HG02678 (cell line): ENCODE measurements around the gene SDCBP2.
"Not testable (repeated sequence)": the region's sequence is repeated elsewhere in the genome, so short reads cannot be mapped to it uniquely, and the experiment has no call there.

Experiments
- ATAC-seq: cut with Tn5 transposase; IDR thresholded peaks from one replicate; pipeline ENCODE4 v1.9.1; 2021; ENCODE audit warnings: mild to moderate bottlenecking, moderate library complexity; ENCODE audit not compliant: unreplicated experiment

The SDCBP2 gene

DNA sequence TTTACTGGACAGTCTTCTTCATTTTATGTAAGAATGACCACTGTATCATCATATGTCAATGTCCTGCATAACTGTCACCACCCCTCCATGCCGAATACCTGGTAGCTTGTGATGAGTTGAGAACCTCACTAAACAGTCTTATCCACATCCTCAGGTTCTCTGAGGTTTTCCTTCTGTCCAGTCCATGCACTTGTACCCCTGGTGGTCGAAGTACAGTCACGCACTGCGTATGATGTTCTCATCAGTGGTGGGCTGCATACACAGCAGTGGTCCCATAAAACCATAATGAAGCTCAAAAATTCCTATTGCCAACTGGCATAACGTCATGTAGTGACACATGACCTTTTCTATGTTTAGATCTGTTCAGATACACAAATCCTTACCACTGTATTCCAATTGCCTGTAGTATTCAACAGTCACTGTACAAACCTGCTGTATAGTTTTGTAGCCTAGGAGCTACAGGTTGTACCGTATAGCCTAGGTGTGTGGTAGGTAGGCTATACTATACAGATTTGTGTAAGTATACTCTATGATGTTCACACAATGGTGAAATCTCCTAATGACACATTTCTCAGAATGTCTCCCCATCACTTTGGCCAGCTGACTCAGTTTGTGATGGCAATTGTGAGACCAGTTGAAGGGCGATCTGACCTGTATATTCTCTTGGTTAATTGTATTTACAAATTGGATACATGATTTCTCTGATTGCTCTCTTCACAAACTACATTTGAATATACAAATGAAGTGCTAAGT is 31.3 kb upstream of the SDCBP2 start:
- ATAC-seq = no peak

DNA sequence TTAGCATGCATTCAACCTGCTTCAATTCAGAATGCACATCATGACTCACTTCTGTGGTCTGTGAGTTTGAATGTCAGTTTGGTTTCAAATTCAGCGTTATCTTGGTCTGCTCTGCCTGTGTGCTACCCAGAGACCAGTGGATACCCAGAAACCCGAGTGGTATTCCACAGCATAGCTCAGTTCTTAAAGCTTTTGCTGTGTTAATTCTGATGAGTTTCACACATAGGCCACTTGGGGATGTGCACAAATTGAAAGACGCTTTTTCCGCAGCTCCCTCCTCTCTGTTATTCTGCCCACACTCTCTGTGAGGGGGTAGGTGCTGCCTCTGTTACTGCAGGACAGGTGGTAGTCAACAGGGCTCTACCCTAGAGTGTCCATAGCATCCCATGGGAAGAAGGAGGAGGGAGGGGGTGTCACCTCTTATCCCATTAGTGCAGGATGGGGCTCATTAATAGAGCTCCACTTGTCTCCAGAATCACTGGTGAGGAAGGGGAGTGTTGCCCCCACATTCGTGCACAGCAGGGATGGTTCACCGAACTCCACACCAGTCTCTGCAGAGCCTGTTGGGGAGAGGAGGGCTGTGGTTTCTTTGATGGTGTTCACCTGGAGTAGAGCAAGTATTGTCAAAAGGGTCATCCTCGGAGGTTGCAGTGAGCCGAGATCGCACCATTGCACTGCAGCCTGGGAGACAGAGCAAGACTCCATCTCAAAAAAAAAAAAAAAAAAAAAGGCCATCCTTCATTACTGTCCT is 29.2 kb upstream of the SDCBP2 start:
- ATAC-seq = no peak

DNA sequence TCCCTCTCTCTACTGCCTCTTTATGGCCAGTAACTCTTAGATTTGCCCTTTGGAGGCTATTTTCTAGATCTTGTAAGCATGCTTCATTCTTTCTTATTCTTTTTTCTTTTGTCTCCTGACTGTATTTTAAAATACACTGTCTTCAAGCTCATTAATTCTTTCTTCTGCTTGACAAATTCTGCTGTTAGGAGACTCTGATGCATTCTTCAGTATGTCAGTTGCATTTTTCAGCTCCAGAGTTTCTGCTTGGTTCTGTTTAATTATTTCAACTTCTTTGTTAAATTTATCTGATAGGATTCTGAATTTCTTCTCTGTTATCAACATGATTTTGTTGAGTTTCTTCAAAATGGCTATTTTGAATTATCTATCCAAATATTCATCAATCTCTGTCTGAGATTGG is 25.0 kb upstream of the SDCBP2 start:
- ATAC-seq = no peak

DNA sequence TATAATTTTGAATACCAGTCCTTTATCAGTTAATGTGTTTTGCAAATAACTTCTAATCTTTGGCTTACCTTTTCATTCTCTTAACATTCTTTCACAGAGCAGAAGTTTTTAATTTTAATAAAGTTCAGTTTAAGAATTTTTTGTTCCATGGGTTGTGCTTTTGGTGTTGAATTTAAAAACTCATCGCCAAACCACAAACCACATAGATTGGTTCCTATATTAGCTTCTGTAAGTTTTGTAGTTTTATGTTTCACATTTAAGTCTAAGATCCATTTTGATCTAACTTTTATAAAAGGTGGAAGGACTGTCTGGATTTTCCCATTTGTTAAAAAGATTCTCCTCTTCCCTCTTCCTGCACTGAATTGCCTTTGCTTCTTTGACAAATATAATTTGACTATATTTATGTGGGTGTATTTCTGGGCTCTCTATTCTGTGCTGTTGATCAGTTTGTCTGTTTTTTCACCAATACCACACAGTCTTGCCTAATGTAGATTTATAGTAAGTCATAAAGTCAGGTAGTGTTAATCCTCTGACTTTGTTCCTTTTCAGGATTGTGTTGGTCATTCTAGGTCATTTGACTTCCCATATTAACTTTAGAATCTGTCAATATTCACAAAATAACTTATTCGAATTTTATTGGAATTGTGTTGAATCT is 17.5 kb upstream of the SDCBP2 start:
- ATAC-seq = no peak

DNA sequence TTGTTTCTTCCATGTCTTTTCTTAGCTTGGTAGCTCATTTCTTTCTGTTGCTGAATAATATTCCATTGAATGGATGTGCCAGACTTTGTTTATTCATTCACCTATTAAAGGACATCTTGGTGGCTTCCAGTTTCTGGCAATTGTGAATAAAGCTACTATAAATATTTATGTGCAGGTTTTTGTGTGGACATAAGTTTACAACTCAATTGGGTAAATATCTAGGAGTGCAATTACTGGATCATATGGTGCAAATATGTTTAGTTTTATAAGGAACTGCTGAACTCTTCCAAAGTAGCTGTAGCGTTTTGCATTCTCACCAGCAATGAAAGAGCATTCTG is 16.8 kb upstream of the SDCBP2 start:
- ATAC-seq = no peak

DNA sequence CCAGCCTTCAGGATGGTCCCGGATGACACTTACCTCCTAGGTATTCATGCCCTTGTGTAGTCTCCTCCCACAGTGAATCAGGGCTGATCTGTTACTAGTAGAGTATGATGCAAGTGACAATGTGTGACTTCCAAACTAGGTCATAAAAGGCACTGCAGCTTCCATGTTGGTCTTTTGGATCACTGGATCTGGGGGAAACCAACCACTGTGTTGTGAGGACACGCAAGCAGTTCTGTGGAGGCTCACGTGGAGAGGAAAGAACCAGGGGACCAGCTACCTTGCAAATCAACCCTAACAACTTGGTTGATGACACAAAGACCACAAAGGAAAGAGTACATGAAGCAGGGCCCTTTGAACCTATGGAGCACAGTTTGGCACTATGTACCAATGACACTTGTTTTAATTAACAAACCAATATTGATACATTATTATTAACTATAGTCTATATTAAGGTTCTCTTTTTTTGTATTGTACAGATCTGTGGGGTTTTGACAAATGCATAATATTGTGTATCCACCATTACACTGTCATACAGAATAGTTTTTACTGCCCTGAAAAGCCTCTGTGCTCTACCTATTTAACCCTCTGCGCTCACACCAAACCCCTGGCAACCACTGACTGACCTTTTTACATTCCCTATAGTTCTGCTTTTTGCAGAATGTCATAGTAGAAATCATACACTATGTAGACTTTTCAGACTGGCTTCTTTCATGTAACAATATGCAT is 16.3 kb upstream of the SDCBP2 start:
- ATAC-seq = no peak

DNA sequence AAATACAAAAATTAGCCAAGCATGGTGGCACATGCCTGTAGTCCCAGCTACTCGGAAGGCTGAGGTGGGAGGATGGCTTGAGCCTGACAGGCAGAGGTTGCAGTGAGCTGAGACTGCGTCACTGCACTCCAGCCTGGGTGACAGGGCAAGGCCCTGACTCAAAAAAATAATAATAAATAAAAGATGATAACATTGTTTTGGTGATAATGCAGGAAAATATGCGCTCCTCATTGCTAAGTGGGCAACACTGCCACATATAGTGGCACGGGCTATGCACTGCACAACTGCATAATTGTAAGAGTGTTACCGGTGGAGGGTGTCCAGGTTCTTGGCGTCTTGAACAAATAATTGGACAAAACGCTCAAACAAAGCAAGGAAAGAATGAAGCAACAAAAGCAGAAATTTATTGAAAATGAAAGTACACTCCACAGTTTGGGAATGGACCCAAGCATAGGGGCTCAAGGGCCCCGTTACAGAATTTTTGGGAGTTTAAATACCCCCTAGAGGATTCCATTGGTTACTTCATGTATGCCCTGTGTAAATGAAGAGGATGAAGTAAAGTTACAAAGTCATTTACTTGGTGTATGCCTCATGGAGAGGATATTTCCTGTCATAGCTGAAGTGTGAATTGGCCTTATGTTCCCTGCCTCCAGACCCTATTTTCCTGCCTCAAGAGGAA is 14.6 kb upstream of the SDCBP2 start:
- ATAC-seq = not testable (repeated sequence)

DNA sequence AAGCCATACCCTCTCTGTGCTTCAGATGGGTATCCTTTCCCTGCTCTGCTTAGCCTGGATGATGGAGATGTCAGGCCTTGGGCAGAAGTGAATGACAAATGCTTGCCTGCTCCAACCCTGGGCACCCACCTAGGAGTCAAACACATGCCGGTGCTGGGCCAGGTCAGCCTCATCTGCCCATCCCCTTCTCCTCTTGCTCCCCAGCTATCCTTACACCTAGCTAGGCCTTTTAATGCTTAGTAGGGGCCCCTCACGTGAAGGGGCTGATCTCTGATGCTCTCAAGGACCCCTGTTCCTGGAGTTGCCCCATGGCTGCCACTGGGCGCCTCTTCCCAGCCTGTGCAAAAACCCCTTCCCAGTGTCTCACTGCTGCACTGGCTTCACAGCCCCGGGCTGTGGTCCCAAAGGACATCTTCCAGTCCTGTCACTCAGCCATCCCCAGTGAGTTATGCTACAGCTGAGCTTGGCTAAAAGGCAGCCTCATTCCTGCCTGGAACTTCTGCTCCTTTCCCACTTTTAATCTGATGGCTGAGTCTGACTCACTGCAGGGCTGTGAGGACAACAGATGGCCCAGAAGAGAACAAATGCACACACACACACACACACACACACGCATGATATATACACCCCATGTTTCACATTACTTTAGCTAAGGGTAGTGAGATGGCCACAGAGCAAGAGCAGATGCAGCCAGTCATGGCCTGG is 12.8 kb upstream of the SDCBP2 start:
- ATAC-seq = no peak

DNA sequence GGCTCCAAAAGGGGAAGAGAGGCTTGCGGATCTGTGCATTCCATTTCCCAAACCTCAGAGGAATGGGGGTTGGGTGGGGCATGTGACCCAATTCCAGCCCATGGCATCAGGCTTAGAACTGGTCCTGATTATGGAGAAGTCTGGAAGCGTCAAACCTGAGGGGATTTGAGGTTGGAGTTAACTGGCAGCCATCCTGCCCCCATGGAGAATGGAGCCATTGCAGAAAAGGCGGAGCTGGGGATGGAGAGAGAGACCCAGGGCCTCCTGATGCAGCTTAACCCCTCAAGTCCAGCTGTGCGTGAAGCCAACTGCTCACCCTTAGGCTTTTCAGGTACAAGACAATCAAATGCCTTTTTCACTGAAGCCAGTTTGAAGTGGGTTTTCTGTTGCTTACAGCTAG is 9.9 kb upstream of the SDCBP2 start:
- no peak for ATAC-seq

DNA sequence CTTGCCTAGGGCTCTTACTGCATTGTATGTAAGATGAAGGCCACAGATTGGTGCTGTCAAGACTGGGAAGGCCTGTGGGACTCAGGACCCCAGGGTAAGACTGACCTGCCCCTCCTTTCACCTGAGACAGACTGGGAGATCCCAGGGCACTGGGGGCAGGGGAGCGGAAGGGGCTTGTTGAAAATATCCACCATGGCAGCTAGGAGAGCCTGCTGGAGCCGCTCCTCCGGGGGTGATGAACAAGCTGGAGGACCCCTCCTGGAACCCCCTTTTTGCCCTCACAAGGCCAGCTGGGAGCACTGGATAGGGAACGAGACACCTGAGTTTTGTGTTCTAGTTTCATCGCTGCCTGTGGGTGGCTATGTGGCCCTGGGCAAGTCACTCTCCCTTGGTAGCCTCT is 9.2 kb upstream of the SDCBP2 start:
- ATAC-seq = no peak

DNA sequence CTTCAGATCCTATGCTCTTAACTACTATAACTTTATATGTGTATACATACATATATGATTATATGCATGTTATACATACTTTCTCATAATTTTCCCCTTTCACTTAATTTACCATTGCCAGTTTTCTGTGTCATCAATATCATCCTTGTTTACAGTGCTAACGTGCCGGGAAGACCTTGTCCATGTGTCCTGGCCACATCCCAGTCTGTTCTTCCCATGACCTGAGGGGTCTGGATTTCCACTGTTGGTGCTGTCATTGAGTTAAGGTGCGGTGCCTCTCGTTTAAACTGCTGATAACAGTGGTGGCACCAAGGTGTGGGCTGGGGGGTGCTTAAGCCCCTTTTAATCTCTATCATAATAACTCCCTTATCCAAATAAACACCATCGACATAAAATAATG is 8.5 kb upstream of the SDCBP2 start:
- no peak for ATAC-seq

DNA sequence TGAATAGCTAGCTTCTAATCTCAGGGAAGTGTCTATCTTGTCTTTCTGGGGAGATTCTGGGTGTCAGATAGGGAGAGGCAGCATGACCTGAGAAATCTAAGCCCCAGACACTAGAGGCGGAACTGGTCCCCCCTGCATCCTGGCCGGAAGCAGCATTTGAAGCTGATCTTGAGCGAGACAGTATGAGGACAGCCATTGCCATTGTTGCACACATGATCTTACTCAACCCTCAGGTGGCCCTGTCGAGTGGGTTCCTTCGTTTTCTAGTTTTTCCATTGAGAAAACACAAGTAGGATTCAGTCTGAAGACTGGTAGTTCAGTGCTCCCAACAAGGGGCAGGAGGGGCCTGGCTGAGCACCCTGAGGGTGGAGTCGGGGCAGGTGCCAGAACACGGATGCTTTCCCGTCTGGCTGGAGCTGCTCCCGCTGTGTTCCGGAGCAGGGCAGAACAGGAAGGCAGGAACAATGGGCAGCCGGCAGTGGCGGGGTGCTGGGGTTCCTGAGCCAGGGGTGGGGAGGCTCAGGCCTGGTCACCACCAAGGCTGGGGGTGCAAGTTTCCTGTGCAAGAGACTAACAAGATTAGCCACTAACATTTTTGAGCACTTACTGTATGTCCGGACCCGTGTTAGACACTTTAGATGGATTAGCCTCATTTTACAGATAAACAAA is 7.9 kb upstream of the SDCBP2 start:
- no peak for ATAC-seq

DNA sequence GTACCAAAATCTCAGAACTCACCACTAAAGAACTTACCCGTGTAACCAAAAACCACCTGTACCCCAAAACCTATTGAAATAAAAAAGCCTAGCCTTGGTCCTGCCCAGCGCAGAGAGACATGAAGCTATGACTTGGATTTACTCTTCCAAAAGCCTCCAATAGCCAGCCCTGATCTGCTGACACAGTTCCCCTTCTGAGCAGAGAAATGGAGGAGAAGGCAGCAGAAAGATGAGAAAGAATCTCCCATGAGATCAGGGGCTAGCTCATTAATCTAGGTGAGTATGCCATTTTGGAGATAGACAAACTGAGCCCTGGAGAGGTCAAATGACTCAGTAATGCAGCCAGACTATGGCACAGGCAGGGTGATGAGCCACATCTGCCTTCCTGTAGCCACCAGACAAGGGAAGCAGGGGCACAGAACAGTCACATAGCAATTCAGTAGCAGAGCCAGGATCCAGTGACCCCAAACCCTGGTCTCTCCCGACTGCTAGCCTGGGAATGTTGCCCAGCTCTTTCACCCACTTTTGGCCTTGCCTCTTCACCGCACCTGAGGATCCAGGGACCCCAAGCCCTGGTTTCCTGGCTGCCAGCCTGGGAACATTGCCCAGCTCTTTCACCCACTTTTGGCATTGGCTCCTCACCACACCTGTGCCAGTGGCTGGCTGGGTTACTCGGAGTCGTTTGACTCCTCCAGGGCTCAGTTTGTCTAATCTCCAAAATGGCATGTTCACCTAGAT is 7.2 kb upstream of the SDCBP2 start:
- ATAC-seq = no peak

DNA sequence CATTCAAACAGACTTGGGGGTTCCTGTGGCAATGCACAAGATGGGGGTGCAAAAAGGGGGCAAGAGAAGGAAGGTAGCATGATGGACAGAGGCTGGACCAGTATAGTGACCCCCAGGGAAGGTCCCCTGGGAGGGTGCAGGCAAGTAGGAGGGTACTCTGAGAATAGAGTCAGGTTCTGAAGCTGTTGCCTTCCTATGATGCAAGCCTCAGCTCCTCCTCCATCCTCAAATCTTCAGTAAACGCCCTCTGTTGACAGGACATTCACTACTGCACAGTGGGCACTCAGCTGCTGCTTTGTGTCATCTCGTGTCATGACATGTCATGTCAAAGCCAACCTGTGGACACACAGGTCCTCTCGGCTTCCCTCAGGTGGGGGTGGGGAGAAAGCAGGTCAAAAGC is 5.8 kb upstream of the SDCBP2 start:
- ATAC-seq = no peak

DNA sequence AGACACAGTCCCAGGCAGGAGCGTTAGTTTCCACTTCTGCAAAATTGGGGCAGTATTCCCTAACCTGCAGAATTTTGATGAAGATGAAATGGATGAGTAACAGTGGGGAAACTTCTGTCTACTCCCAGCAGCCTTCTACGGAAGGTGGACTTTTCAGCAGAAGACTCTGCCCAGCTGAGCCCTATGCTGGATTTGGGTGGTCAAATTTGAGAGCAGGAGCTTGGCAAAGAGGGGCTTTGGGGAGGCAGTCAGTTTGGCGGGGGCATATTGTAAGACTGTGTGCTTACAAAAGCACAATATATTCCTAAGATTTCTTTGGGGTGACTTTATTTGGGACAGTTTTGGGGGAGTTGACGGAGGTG is 5.4 kb upstream of the SDCBP2 start:
- no peak for ATAC-seq

DNA sequence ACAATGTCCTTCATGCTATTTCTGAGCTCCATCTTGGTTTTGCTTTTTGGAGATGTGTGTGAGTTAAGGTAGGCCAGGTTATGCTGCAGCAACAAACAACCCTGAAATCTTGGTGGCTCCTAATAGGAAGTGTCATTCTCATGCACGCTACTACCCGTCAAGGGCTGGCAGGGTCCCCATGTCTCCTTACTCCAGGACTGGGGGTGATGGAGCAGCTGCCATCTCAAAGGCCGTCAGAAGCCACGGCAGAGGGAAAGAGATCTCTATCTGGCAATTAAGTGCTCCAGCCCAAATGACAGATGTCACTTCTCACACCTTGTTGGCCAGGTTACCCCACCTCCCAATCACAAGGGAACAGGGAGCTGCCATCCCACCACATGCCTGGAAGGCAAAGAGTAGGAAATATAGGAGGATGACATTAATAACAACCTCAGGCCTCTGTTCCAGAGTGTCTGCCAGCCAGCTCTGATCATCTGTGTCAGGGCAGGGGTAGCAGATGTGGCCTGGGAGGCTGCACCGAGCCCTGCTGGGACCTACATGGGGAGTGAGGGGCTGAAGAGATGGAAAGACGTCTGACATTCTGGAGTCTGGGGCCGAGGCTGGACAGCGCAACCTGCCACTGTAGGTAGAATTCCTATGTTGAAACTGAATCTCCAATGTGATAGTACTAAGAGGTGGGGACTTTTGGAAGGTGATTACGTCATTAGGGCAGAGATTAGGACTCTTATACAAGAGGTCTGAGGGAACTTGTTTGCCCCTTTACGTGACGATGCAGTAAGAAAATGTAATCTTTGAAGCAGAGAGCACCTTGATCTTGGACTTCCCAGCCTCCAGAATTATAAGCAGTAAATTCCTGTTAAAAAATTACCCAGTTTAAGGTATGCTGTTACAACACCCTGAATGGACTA is 4.8 kb upstream of the SDCBP2 start:
- no peak for ATAC-seq

DNA sequence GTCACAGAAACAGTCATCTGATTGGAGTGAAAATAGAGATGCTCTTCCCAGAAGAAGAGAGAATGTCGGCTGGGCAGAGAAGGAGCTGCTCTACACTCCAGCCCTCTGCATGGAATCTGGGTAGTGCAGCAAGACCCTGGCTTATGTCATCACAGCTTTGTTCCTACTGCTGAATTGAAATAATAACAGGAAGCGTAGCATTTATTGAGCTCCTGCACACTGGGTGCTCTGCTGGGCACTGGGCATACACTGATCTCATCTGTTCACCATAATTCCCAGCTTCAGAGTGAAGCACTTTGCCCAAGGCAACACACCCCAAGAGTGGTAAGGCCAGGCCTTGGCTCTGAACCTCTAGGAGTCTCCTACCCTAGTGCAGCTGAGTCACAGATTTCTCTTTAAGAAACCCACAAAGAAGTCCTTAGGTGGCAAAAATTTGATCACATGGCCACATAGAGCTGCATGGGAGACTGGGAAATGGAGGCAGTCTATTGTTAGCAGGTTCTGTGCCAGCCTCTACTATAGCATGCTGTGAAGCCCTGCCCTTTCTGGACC is 3.9 kb upstream of the SDCBP2 start:
- ATAC-seq = no peak
